Activated T-helper 1 cell treated with anti-CD3 and anti-CD28 coated beads, Interleukin-12 subunit alpha, Interleukin-12 subunit beta, Interleukin-2, Interleukin-4 antibody, amounts not matched to agents 30 ng/mL and 10 ng/mL and 1 ng/mL, durations not matched to agents 14 hours and 24 hours and 36 hours (primary cell): ENCODE measurements around the gene TTN. TPM values are rescaled to one million over a fixed set of nuclear protein-coding genes. Genes with fewer than 3 reads are reported as not detected.

Experiments
- DNase-seq: peaks from one replicate; pipeline ENCODE4 v3.0.0; 2021; ENCODE audit warnings: low spot score
- H3K27ac Mint-ChIP-seq: one replicate; pipeline ENCODE4 v1.8.0; 2021; ENCODE audit warnings: mild to moderate bottlenecking, mixed read lengths
- H3K27me3 Mint-ChIP-seq: one replicate; pipeline ENCODE4 v1.8.0; 2022; ENCODE audit warnings: mild to moderate bottlenecking, moderate library complexity, mixed read lengths; ENCODE audit not compliant: insufficient read depth
- H3K36me3 Mint-ChIP-seq: one replicate; pipeline ENCODE4 v1.8.0; 2021; ENCODE audit warnings: low read depth, mixed read lengths
- H3K4me1 Mint-ChIP-seq: one replicate; pipeline ENCODE4 v1.8.0; 2021; ENCODE audit warnings: low read depth, mixed read lengths
- H3K4me3 Mint-ChIP-seq: one replicate; pipeline ENCODE4 v1.8.0; 2021; ENCODE audit warnings: mild to moderate bottlenecking, moderate library complexity, mixed read lengths
- H3K9me3 Mint-ChIP-seq: one replicate; pipeline ENCODE4 v1.8.0; 2021; ENCODE audit warnings: mixed read lengths
- intact Hi-C: fragments of 100-400 bp; cut with micrococcal nuclease; formaldehyde crosslinking; loops from one replicate; pipeline ENCODE4 v1.15.1; 2024
- total RNA-seq: library from RNA; stranded (reverse); gene quantifications from 2 replicates; pipeline ENCODE4 v1.2.3, GENCODE V29; 2022

TTN gene
- total RNA-seq, 1 donor from 2014 or later: 1.7 TPM

DNA sequence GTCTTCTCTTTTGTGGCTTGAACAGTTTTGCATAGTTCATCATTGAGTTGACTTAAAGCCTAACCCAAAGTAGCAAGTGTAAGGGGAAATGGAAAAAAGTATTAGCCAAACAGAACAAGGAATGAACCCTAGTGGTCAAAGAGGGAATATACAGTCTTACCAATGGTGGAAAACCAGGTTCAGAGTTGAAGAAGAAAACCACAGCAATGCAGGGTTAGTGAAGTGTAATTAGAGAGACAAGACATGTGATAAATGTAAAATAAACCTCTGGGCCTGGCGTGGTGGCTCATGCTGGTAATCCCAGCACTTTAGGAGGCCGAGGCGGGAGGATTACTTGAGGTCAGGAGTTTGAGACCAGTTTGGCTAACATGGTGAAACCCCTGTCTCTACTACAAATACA lies 2.4 kb downstream of the TTN start:
- Mint-ChIP-seq H3K36me3 (no peaks in the 10 kb centered on the region), H3K27me3 (no peaks in the 10 kb centered on the region), H3K4me3 (no peak overlapping the region), H3K4me1 (no peaks in the 10 kb centered on the region), H3K9me3 (no peaks in the 10 kb centered on the region), H3K27ac (no peak overlapping the region)
- no peak for DNase-seq
- intact Hi-C loops: no loop called here

DNA sequence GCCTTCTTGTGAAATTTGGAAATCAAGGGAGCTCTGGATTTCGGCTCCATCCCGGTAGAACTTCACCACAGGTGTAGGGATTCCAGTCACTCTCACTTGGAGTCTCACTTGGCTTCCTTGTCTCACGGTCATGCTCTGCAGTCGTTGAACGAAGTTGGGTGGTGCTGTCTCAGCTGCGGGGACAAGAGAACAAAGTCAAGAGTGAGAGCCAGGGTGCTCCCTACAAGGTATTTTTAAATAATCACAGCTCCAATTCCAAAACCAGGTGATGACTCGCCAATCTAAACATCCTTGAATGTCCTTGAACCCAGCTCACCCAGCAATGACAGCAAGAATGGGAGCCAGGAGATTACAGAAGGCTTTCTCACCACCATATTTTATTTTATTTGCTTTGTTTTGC lies 6.7 kb downstream of the TTN start:
- no peaks in the 10 kb centered on the region for H3K4me1 Mint-ChIP-seq
- H3K9me3 Mint-ChIP-seq: no peaks in the 10 kb centered on the region
- no peak for DNase-seq
- no peaks in the 10 kb centered on the region for H3K27me3 Mint-ChIP-seq
- H3K4me3 Mint-ChIP-seq: no peak overlapping the region
- no peak overlapping the region for H3K27ac Mint-ChIP-seq
- no peaks in the 10 kb centered on the region for H3K36me3 Mint-ChIP-seq
- intact Hi-C loops: no loop called here

DNA sequence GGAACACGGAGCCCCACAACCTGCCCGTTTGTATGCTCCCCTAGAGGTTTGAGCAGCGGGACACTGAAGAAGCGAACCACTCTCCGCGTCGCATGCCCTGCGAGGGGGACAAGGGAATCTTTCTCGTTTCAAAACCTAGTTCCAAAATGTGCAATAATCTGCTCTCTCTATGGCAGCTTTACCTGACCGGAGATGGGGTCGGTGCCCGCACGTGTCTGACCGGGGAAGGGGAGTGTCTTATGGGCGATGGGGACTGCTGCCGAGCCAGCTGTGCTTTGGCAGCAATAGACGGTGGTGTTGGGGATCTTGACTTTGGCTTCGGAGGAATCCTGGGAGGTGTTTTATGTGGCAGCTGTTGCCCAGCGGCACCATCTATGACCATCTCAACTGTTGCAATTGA lies 7.9 kb downstream of the TTN start:
- H3K27me3 Mint-ChIP-seq: no peaks in the 10 kb centered on the region
- H3K9me3 Mint-ChIP-seq: no peaks in the 10 kb centered on the region
- no peak overlapping the region for H3K4me3 Mint-ChIP-seq
- intact Hi-C loops: loop anchor here (10.0 kb wide), 1 partner anchor 235 kb away; no protein-coding TSS in a partner anchor
- no peak overlapping the region for H3K27ac Mint-ChIP-seq
- H3K36me3 Mint-ChIP-seq: no peaks in the 10 kb centered on the region
- H3K4me1 Mint-ChIP-seq: no peaks in the 10 kb centered on the region
- no peak for DNase-seq

DNA sequence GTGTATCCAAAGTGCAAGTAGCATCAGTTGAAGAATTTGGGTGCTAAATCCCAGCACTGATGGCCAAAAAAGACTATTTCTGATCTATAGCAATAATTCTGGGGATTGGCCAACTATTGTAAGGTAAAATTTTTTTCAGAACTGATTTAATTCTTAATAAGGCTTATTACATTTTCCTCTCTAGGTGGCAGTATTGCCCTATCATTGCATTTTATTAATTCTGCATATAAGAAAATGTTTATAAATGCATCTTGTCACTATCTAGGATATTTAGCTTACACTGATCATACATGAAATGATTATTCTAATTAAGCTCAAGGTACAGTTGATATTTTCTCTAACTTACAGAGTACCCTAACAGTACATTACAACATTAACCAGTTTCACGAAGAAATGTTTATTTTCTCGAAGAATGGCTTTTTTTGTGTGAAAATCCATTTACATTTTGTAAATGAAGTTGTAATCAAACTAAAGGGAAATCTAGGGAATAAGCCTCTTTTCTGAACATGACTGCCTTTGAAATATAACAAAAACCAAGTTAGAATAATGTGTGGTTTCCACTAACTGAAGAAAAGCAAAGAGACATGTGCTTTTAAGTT lies 11.0 kb downstream of the TTN start:
- Mint-ChIP-seq H3K36me3 (no peaks in the 10 kb centered on the region), H3K4me3 (no peak overlapping the region), H3K27ac (no peak overlapping the region), H3K27me3 (no peaks in the 10 kb centered on the region), H3K9me3 (no peaks in the 10 kb centered on the region), H3K4me1 (no peaks in the 10 kb centered on the region)
- intact Hi-C loops: loop anchor here (1.0 to 10.0 kb wide), 7 partner anchors 95 to 955 kb away; no protein-coding TSS in a partner anchor
- DNase-seq: no peak

DNA sequence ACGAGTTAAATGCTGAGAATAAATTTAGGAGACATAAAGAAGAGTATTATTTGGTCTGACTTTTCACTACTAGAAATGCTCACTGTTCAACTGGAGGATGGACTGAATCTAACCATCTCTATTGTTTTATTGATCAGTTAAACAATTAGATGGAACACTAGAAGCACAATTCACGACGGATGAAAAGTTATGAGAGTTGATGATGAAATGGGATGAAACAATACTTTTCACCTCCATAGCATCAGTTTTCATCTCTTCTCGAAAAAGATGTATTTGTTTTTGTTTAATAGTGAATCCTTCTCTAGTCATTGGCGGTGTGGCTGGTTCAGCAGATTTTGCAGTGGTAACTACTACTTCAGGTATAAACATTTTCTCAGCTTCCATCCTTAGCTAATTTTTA lies 19.3 kb downstream of the TTN start:
- no peaks in the 10 kb centered on the region for H3K27me3 Mint-ChIP-seq
- H3K4me3 Mint-ChIP-seq: no peak overlapping the region
- intact Hi-C loops: no loop called here

DNA sequence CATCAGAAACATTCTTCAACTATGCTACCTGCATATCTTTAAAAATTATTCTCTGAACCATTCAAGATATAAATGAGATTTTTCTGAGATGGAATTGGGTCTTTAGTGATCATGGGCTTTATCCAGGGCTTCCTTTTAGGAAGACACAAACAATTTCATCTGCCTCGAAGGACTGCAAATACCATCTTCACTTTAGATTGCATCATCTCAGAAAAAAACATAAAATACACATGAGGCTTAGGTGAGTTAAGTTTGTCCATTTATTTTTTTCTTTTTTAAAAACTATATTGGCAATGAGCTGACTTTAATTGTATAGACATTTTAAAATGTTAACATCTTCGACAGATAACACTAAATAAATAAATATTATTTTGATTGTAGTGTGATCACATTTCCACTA lies 20.1 kb downstream of the TTN start:
- H3K4me1 Mint-ChIP-seq: peaks cover 6% of the 10 kb centered on the region
- intact Hi-C loops: no loop called here
- no peak overlapping the region for H3K4me3 Mint-ChIP-seq
- H3K9me3 Mint-ChIP-seq: no peaks in the 10 kb centered on the region
- no peak overlapping the region for H3K27ac Mint-ChIP-seq
- H3K27me3 Mint-ChIP-seq: no peaks in the 10 kb centered on the region
- no peaks in the 10 kb centered on the region for H3K36me3 Mint-ChIP-seq
- DNase-seq: no peak

More for the DNA sequence above, 19.3 kb downstream of the TTN start:
- no peak for DNase-seq
- Mint-ChIP-seq H3K9me3 (no peaks in the 10 kb centered on the region), H3K36me3 (no peaks in the 10 kb centered on the region), H3K27ac (no peak overlapping the region), H3K4me1 (peaks cover 6% of the 10 kb centered on the region)

DNA sequence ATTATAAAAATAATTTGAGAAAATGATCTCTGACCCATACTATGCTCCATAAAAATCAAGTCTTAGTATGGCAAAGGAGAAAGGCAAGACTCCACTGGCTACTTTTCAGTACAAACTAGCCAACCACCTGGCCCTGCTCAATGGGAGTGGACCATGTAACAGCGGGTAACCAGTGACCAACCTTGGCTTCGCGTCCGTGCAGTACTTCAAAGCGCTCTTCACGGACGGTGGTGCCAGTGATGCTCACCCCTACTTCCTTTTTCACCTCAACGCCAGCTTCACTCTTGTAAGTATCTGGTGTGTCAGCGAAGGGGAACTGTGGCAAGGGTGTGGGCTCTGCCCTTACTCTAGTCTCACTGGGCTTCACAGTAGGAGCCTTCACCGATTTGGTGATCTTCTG lies 23.3 kb downstream of the TTN start:
- H3K27ac Mint-ChIP-seq: no peak overlapping the region
- no peak for DNase-seq
- H3K4me1 Mint-ChIP-seq: no peaks in the 10 kb centered on the region
- intact Hi-C loops: no loop called here
- H3K27me3 Mint-ChIP-seq: no peaks in the 10 kb centered on the region
- H3K36me3 Mint-ChIP-seq: no peaks in the 10 kb centered on the region
- H3K9me3 Mint-ChIP-seq: no peaks in the 10 kb centered on the region
- H3K4me3 Mint-ChIP-seq: no peak overlapping the region

DNA sequence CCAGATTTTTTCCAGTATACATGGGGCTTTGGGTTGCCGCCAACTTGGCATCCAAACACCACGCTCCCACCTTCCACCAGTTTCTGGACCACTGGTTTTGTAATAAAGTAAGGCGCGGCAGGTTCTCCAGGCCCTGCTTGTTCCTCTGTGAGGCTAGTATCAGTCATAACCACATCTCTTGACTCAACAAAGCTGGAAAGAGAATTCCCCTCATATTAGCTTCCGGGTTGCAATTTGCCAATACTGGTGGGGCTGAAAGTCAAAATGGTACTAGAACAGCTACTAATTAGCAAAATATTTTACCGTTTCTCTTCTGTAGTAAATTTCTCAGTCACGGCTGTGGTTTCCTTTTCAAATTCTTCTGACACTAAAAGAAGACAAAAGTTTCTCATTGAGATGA lies 25.0 kb downstream of the TTN start:
- intact Hi-C loops: no loop called here
- no peak overlapping the region for H3K27ac Mint-ChIP-seq
- H3K27me3 Mint-ChIP-seq: no peaks in the 10 kb centered on the region
- H3K4me1 Mint-ChIP-seq: no peaks in the 10 kb centered on the region
- no peaks in the 10 kb centered on the region for H3K36me3 Mint-ChIP-seq
- H3K4me3 Mint-ChIP-seq: no peak overlapping the region
- DNase-seq: no peak
- no peaks in the 10 kb centered on the region for H3K9me3 Mint-ChIP-seq

DNA sequence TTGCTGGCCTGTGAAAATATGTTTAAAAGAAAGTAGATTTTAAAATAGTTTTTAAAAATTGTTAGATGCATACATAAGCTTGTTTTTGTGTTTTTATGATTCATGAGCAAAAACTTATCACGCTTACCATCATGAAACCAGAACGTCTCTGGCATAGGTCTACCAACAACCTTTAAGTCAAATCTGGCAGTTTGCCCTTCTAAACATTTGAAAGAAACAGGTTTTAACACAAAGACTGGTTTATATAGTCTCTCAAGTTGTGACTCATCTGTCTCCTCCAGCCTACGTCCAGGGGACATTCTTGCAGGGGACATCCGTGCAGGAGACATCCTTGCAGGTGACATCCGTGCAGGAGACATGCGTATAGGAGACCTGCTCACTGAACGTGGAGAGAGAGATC lies 29.6 kb downstream of the TTN start:
- H3K4me1 Mint-ChIP-seq: no peaks in the 10 kb centered on the region
- peaks cover 7% of the 10 kb centered on the region for H3K9me3 Mint-ChIP-seq
- intact Hi-C loops: no loop called here
- no peak for DNase-seq
- H3K36me3 Mint-ChIP-seq: no peaks in the 10 kb centered on the region
- no peak overlapping the region for H3K4me3 Mint-ChIP-seq
- no peak overlapping the region for H3K27ac Mint-ChIP-seq
- H3K27me3 Mint-ChIP-seq: no peaks in the 10 kb centered on the region

DNA sequence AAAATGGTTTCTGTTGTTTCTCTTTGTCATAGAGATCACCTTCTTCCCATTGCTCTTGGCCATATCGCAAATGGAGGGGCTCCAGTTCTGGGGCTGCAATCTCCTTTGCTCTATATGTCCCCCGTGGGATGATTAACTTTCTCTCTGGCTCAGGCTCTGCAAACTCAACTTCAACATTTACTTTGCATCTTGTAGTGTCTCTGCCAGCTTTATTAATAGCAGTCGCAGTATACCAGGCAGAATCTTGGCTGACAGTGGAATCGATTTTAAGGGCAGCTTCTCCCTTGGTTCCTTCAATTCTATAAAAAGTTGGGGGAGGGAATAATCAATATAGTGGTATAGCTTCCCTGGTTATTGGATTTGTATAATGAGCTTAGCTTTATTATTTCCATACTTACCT lies 30.5 kb downstream of the TTN start:
- Mint-ChIP-seq H3K9me3 (peaks cover 7% of the 10 kb centered on the region), H3K4me3 (no peak overlapping the region), H3K36me3 (no peaks in the 10 kb centered on the region), H3K4me1 (no peaks in the 10 kb centered on the region), H3K27me3 (no peaks in the 10 kb centered on the region), H3K27ac (no peak overlapping the region)
- intact Hi-C loops: no loop called here
- no peak for DNase-seq

DNA sequence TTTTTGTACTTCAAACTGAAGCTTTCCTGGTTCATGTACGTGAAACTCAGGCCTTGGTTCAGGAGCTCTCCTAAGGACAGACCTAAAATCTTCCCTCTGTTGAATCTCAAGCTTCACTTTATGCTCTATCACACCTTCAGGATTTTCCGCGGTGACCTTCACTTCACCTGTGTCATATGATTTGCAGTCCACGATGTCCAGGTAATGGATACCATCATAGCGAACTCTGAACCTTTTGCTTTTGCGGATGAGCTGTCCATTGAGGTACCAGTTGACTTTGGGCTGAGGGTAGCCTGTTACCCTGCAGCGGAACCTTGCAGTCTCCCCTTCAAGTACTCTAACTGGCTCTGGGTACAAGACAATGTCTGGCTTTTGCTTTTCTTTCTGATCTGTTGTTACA lies 31.2 kb downstream of the TTN start:
- intact Hi-C loops: no loop called here

DNA sequence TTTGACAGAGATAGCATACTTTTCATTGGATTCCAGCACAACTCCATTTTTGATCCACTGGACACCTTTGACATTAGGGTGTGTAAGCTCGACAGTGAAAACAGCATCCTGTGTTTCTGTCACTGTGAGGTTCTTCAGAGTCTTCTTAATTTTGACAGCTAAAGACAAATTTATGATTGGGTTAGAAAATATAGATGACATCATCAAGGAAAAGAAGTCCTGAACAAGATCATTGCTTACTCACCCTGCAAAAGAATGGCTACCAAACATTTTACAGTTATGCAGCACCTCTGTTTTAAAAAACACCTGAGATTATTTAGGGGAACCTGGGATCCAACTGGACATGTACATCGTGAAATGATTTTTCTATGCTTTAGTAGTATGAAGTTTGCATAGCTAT lies 36.7 kb downstream of the TTN start:
- no peaks in the 10 kb centered on the region for H3K36me3 Mint-ChIP-seq
- intact Hi-C loops: no loop called here
- H3K27me3 Mint-ChIP-seq: no peaks in the 10 kb centered on the region
- DNase-seq: no peak
- no peak overlapping the region for H3K27ac Mint-ChIP-seq
- H3K4me1 Mint-ChIP-seq: no peaks in the 10 kb centered on the region
- H3K4me3 Mint-ChIP-seq: no peak overlapping the region
- H3K9me3 Mint-ChIP-seq: peaks cover under 1% of the 10 kb centered on the region

More for the DNA sequence above, 31.2 kb downstream of the TTN start:
- Mint-ChIP-seq H3K27me3 (no peaks in the 10 kb centered on the region), H3K27ac (no peak overlapping the region), H3K36me3 (no peaks in the 10 kb centered on the region), H3K4me1 (no peaks in the 10 kb centered on the region), H3K9me3 (peaks cover 7% of the 10 kb centered on the region), H3K4me3 (no peak overlapping the region)
- DNase-seq: no peak

DNA sequence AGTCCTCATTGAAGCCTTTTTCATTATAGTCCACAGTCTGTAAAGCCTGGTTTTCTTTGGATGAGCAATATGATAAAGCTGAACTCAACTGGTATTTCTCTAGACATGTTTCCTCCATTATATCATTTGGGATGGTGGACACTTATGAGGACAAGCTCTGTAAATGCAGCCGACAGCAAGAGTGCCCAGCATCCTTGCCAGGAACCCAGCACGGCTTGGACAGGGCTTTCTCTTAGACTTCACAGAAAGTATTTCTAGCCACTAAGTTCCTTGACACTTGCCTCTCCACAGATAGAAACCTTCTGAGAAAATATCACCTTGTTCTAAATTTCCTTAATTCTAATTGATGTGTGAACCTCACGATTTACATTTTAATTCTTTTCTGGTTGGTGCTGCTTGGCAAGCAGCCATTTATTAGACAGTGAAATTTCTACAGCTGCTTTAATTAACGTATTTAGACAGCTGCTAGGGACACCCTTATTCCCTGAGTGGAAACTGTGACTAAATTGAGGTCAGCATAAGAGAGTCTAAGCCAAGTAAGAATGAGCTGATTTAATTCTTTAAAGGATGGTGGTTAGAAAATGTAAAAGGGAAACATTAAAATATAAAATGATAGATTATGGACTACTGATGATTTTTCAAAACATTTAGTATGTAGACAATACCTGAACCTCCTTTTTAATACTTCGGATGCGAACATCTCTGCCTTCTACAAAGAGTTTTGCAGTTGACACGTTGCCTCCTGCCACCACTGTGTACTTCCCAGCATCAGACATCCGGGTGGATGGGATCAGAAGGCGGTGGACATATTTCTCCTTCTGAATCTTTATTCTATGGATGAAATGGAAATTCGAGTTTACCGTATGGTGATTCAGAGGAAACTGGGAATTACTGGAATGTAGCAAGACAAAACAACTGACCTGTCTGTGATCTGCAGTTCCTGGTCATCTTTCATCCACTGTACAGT lies 39.8 kb downstream of the TTN start:
- intact Hi-C loops: loop anchor here (10.0 kb wide), 1 partner anchor 257 kb away; no protein-coding TSS in a partner anchor
- no peaks in the 10 kb centered on the region for H3K4me1 Mint-ChIP-seq
- no peaks in the 10 kb centered on the region for H3K36me3 Mint-ChIP-seq
- no peak overlapping the region for H3K27ac Mint-ChIP-seq
- peaks cover 2% of the 10 kb centered on the region for H3K27me3 Mint-ChIP-seq
- H3K9me3 Mint-ChIP-seq: no peaks in the 10 kb centered on the region
- no peak for DNase-seq
- no peak overlapping the region for H3K4me3 Mint-ChIP-seq
